GM18909 (cell line): ENCODE measurements around the gene CRB1.

Experiments
- ATAC-seq: cut with Tn5 transposase; IDR thresholded peaks from one replicate; pipeline ENCODE4 v1.9.1; 2021; ENCODE audit warnings: mild to moderate bottlenecking; ENCODE audit not compliant: unreplicated experiment, poor library complexity

The CRB1 gene

GRCh38 chr1:197302775-197303174 lies 34.7 kb downstream of the CRB1 start:
- ATAC-seq: no peak

- ATAC-seq: no peak
These were observed 35.4 kb downstream of the CRB1 start for GRCh38 chr1:197303463-197303862.

- ATAC-seq: no peak
These were observed 36.7 kb downstream of the CRB1 start for GRCh38 chr1:197304638-197305200.

GRCh38 chr1:197305925-197306324 lies 37.9 kb downstream of the CRB1 start:
- ATAC-seq: no peak

GRCh38 chr1:197306381-197307062 lies 38.5 kb downstream of the CRB1 start:
- ATAC-seq: no peak

- ATAC-seq: peak; percentile 18
These were observed 39.1 kb downstream of the CRB1 start for GRCh38 chr1:197307136-197307535.

- ATAC-seq: peak; percentile 60
These were observed 39.5 kb downstream of the CRB1 start for GRCh38 chr1:197307551-197307950.

- no peak for ATAC-seq
These were observed 43.0 kb downstream of the CRB1 start for GRCh38 chr1:197311081-197311480.

- ATAC-seq: no peak
These were observed 44.1 kb downstream of the CRB1 start for GRCh38 chr1:197312163-197312562.

- ATAC-seq: no peak
These were observed 45.7 kb downstream of the CRB1 start for GRCh38 chr1:197313713-197314112.

GRCh38 chr1:197314682-197315081 lies 46.6 kb downstream of the CRB1 start:
- ATAC-seq: no peak

- ATAC-seq: no peak
These were observed 51.6 kb downstream of the CRB1 start for GRCh38 chr1:197319631-197320030.

- ATAC-seq: no peak
These were observed 53.0 kb downstream of the CRB1 start for GRCh38 chr1:197320991-197321531.

- ATAC-seq: no peak
These were observed 53.8 kb downstream of the CRB1 start for GRCh38 chr1:197321811-197322210.

GRCh38 chr1:197327776-197328364 lies 59.8 kb downstream of the CRB1 start:
- no peak for ATAC-seq

GRCh38 chr1:197330213-197330612 lies 62.2 kb downstream of the CRB1 start:
- ATAC-seq: no peak

GRCh38 chr1:197331565-197331964 lies 63.5 kb downstream of the CRB1 start:
- ATAC-seq: no peak

GRCh38 chr1:197333041-197333440 lies 65.0 kb downstream of the CRB1 start:
- ATAC-seq: no peak

- no peak for ATAC-seq
These were observed 68.5 kb downstream of the CRB1 start for GRCh38 chr1:197336571-197336970.

- no peak for ATAC-seq
These were observed 71.3 kb downstream of the CRB1 start for GRCh38 chr1:197339106-197340060.

GRCh38 chr1:197341626-197342025 lies 73.6 kb downstream of the CRB1 start:
- no peak for ATAC-seq
